Measurements from ENCODE around the gene SMG6. TPM values are rescaled to one million over a fixed set of nuclear protein-coding genes. Genes with fewer than 3 reads are reported as not detected.

The SMG6 gene
- total RNA-seq, 1 experiment from 2014 or later: 15.1 TPM

GRCh38 chr17:2050300-2051060 lies 253.1 kb downstream of the SMG6 start:
- peak; percentile 53 for DNase-seq (ENCODE audit: low spot score)

GRCh38 chr17:2049333-2050299 lies 254.0 kb downstream of the SMG6 start:
- DNase-seq (ENCODE audit: low spot score): no peak

GRCh38 chr17:2048805-2049204 lies 254.8 kb downstream of the SMG6 start:
- no peak for DNase-seq (ENCODE audit: low spot score)

- no peak for DNase-seq (ENCODE audit: low spot score)
Measured at GRCh38 chr17:2047590-2047989, 256.0 kb downstream of the SMG6 start.

DNA sequence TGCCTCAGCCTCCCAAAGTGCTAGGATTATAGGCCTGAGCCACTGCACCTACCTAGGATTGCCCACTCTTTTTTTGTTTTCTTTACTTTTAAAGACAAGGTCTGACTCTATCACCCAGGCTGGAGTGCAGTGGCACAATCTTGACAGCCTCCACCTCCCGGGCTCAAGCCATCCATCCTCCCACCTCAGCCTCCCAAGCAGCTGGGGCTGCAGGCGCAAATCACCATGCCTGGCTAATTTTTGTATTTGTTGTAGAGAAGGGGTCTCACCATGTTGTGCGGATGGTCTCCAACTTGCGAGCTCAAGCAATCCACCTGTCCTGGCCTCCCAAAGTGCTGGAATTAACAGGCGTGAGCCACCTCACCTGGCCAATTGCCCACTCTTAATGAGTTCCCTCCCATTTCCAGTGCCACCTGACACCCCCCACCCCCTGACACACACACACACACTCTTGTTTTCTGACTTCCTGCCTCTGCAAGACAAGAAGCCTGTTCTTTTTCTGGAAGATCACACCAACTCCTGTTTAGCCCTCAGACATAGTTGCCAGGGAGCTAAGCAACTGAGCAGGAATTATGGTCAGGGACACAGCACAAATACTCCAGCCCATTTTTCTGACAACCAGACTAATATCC lies 259.2 kb downstream of the SMG6 start:
- DNase-seq (ENCODE audit: low spot score): no peak

DNA sequence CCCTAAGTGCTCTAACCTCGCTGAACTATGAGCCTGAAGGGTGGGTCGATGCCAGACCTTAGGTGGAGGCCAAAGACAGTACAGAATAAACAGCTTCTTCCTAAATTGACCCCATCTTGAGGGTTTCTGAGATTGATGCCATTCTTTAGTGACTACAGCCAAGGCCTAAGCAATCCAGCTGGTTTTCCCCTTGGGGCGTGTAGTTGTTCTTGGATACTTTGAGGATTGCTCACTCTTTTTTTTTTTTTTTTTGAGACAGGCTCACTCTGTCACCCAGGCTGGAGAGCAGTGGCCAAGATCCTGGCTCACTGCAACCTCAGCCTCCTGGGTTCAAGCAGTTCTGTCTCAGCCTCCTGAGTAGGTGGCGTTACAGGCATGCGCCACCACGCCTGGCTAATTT lies 259.8 kb downstream of the SMG6 start:
- DNase-seq (ENCODE audit: low spot score): peak; percentile 76

- DNase-seq (ENCODE audit: low spot score): no peak
Measured at GRCh38 chr17:2042933-2043332, 260.7 kb downstream of the SMG6 start.

DNA sequence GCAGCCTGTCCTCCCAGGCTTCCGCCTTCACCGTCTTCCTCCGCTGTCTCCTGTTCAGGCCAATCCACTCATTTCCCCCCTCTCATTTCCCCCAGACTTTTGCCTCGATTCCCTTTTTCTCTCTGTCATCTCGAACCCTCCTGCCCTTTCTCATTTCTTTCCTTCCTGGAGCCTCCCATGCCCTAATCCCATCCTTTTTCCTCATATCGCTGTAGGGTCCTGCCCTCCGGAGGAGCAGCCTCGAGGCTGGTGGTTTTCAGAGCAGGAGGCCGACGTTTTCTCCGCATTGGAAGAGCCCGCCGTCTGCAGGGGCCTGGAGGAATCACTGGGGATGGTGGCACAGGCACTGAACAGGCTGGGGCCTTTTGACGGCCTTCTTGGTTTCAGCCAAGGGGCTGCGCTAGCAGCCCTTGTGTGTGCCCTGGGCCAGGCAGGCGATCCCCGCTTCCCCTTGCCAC lies 261.2 kb downstream of the SMG6 start:
- DNase-seq (ENCODE audit: low spot score): no peak

- peak; percentile 89 for DNase-seq (ENCODE audit: low spot score)
Measured at GRCh38 chr17:2041561-2042389, 261.8 kb downstream of the SMG6 start, which contains the start of gene OVCA2. Gene OVCA2 (plus strand): TSS chr17:2042022. CDS start chr17:2042048, 26 bp downstream.

GRCh38 chr17:2040942-2041560 lies 262.5 kb downstream of the SMG6 start:
- DNase-seq (ENCODE audit: low spot score): peak; percentile 35

DNA sequence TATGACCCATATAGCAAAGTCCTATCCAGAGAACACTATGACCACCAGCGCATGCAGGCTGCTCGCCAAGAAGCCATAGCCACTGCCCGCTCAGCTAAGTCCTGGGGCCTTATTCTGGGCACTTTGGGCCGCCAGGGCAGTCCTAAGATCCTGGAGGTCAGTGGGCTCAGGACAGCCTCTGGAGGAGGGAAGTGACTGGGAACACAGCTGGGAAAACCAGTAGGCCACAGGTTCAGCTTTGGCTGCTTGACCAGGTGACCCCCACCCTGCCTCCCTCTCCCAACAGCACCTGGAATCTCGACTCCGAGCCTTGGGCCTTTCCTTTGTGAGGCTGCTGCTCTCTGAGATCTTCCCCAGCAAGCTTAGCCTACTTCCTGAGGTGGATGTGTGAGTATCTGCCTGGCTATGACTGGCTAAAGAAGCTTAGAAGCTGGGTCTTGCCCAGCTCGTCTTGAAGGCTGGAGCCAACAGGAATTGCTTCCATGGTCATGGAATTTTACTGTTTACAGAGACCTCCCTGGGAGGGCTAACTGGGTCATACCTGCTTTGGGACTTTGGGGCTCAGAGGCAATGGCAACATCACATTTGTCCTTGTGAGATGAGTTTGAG lies 263.3 kb downstream of the SMG6 start:
- no peak for DNase-seq (ENCODE audit: low spot score)

DNA sequence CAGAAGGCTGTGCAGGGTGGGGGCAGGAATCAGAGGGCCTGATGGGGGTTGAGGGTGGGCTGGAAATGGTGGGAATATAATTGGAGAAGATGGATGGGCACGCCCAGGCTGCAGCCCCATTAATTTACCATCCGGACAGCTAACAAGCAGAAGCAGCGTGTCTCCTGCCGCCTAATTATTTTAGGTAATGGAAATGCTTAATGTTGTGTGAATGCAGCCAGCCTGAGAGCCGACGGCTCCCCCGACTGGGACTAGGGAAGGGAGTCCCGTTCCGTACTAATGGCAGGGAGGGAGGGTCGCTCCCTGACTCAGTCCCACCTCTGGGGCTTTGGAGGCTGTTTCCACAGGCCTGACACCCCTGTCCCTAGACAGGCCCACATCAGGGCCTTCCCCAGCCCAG lies 266.4 kb downstream of the SMG6 start:
- no peak for DNase-seq (ENCODE audit: low spot score)

DNA sequence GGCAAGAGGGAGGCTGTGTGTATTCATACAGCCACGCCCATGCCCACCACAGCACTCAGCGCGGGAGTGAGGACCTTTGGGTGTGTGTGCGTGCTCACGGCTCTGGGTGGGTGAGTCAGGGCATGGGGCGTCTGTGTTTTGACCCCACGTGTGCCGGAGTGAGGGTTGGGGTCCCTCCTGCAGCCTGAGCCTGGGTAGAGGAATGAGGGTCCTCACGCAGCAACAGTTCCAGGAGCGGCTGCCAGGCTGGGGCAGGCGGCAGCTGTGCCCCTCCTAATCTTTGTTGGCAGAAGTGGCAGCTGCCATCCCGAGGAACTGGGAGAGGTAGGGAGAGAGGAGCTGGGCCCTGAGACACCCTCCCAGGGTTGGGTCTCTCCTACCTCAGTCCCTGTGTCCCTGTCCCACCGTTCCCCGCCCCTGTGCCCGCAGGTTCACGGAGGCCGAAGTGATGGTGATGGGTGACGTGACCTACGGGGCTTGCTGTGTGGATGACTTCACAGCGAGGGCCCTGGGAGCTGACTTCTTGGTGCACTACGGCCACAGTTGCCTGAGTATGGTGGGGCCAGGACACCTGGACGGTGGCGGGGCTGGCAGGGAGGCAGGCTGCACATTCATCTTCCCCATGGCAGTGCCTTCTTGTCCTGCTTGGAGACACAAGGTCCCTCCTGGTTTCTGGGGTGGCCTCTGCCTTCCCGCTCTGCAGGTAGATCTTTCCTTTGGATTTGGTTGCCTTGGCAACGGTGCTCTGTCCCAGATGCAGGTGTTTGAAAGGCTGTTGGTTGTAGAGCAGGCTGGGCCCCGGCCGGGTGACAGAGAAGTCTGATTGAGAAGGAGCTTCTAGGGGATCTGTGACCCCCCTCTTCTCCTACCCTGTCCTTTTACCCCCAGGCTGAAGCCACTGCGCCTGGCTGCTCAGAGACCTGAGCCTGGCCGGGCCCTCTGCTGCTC lies 267.8 kb downstream of the SMG6 start:
- no peak for DNase-seq (ENCODE audit: low spot score)

DNA sequence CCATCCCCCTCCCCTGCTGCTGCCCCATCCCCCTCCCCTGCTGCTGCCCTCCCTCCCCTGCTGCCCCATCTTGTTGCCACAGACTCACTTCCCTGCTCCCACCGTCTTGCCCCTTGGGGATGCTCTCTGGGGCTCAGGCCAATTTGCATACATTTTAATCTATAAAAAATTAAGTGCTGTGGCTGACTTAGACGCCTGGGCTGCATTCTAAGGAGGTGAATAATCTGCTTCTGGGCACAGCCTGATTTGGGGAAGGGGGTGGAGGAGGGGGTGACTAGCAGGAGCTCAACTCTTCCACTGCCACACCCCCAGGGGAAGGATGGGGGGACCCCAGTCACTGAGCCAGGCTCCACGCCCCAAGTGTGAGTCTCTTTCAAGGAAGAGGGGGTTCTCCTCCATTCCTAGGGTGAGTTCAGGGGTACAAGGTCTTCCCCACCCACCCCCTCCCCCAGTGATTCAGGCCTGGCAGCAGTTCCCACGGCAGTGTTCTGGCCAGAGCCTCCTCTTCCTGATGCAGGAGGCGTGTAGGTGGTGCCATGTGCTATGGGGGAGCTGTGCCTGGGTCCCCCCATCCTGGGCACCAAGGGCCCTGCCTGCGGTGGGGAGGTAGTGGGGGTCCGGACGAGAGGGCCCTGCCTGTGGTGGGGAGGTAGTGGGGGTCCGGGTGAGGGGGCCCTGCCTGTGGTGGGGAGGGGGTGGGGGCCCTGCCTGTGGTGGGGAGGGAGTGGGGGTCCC lies 268.6 kb downstream of the SMG6 start:
- DNase-seq (ENCODE audit: low spot score): peak; percentile 65

DNA sequence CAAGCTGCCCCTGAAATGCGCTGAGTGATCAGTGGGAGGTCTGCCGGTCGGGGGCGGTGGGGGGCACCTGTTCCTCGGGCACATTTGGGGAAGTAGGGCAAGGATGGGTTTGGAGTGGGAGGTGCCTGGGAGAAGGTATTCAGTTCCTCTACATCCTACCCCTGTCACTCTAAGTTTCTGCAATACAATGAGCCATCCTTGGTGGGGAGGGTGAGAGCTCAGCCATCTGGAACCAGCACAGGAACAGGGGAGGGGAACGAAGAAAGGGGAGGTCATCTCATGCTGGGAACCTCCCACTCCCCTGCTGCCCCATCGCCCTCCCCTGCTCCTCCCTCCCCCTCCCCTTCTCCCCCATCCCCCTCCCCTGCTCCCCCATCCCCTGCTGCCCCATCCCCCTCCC lies 269.4 kb downstream of the SMG6 start:
- DNase-seq (ENCODE audit: low spot score): peak; percentile 38

DNA sequence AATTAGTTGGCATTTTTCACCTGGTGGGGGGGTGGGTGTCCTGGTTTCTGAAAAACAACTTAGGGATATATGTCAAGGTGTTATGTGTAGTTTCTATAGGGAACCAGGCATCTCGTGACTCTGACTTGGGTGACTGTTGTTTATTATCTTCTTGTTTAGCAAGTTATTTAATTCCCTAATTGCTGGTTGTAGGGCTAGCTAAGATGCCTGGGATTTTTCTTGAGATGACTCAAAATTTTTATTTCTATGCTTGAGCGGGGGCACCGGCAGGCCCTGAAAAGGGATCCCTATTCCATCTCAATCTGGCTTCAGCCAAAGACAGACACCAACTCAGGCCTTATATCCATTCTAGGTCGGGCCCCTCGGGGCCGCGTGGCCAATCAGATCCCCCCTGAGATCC lies 270.4 kb downstream of the SMG6 start:
- DNase-seq (ENCODE audit: low spot score): no peak

- DNase-seq (ENCODE audit: low spot score): no peak
Measured at GRCh38 chr17:2030779-2031163, 272.8 kb downstream of the SMG6 start.
